NT2/D1 (cell line): ENCODE results near the gene SLC22A17.

Experiments
- SUZ12 ChIP-seq: IDR thresholded peaks from 2 replicates; pipeline ENCODE4 v1.6.1; 2011; ENCODE audit not compliant: insufficient read length, insufficient read depth; ENCODE audit errors: extremely low read depth
- YY1 ChIP-seq: IDR thresholded peaks from 2 replicates; pipeline ENCODE4 v1.6.1; 2011; ENCODE audit not compliant: insufficient read length, insufficient read depth
- ZNF274 ChIP-seq: IDR thresholded peaks from 2 replicates; pipeline ENCODE4 v1.6.1; 2011; ENCODE audit warnings: mild to moderate bottlenecking, low read depth, low read length

DNA sequence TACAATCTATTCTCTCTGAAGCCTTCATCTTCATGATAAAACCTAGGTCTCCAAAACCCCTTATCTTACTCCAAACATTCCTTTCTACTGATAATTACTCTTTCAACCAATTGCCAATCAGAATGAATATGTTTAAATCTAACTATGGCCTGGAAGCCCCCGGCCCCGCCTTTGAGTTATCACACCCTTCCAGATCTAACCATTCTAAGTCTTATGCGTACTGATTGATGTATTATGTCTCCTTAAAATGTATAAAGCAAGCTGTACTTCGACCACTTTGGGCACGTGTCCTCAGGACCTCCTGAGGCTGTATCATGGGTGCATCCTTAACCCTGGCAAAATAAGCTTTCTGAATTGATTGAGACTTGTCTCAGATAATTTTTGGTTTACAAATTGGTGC, 17.1 kb downstream of the SLC22A17 start:
- TF ChIP-seq YY1 (no peak), ZNF274 (no peak), SUZ12 (no peak)
